ENCODE data around the gene OR5K2.

The OR5K2 gene

GRCh38 chr3:98525494-98525893, 28.0 kb downstream of the OR5K2 start:
- DNase-seq: no peak

- DNase-seq: no peak
Measured at GRCh38 chr3:98528474-98529346, 31.2 kb downstream of the OR5K2 start.

- no peak for DNase-seq
Measured at GRCh38 chr3:98529856-98530459, 32.5 kb downstream of the OR5K2 start.

GRCh38 chr3:98530676-98531075, 33.2 kb downstream of the OR5K2 start:
- no peak for DNase-seq

GRCh38 chr3:98531622-98532274, 34.3 kb downstream of the OR5K2 start, which contains the start of gene GPR15:
Gene GPR15 (plus strand): TSS chr3:98531978. CDS start chr3:98532034, 56 bp downstream.
- no peak for DNase-seq

GRCh38 chr3:98532275-98532637, 34.8 kb downstream of the OR5K2 start:
- DNase-seq: no peak

GRCh38 chr3:98532709-98533571, 35.5 kb downstream of the OR5K2 start:
- no peak for DNase-seq

GRCh38 chr3:98534168-98534567, 36.7 kb downstream of the OR5K2 start:
- DNase-seq: no peak

GRCh38 chr3:98534734-98535133, 37.3 kb downstream of the OR5K2 start:
- DNase-seq: no peak

- no peak for DNase-seq
Measured at GRCh38 chr3:98536456-98537017, 39.1 kb downstream of the OR5K2 start.

GRCh38 chr3:98540346-98540745, 42.9 kb downstream of the OR5K2 start:
- no peak for DNase-seq

GRCh38 chr3:98541695-98542094, 44.2 kb downstream of the OR5K2 start:
- no peak for DNase-seq

- no peak for DNase-seq
Measured at GRCh38 chr3:98542623-98543022, 45.1 kb downstream of the OR5K2 start.

GRCh38 chr3:98545940-98546339, 48.5 kb downstream of the OR5K2 start:
- no peak for DNase-seq
